SIG-M5 (cell line): Measurements from ENCODE around the gene BRD4.

Experiments
- DNase-seq: peaks from one replicate; lab custom pipeline; 2025; lab: John Stamatoyannopoulos, UW

BRD4 gene

GRCh38 chr19:15223649-15224361, 108.5 kb downstream of the BRD4 start:
- DNase-seq: no peak

GRCh38 chr19:15222738-15223648, 109.3 kb downstream of the BRD4 start:
- peak; percentile 23 for DNase-seq

- no peak for DNase-seq
These were observed 111.5 kb downstream of the BRD4 start for GRCh38 chr19:15220833-15221232.

GRCh38 chr19:15218501-15218900, 113.8 kb downstream of the BRD4 start:
- DNase-seq: no peak

- no peak for DNase-seq
These were observed 116.0 kb downstream of the BRD4 start for GRCh38 chr19:15216363-15216762.

- no peak for DNase-seq
These were observed 118.5 kb downstream of the BRD4 start for GRCh38 chr19:15213715-15214381.

GRCh38 chr19:15212711-15213110, 119.6 kb downstream of the BRD4 start:
- DNase-seq: no peak

- DNase-seq: peak; percentile 52
These were observed 122.0 kb downstream of the BRD4 start for GRCh38 chr19:15210323-15210781.

- DNase-seq: no peak
These were observed 130.8 kb downstream of the BRD4 start for GRCh38 chr19:15201374-15202023.

GRCh38 chr19:15200553-15201364, 131.6 kb downstream of the BRD4 start, which contains the start of gene NOTCH3:
Gene NOTCH3, minus strand, starts transcription at chr19:15200995. Its CDS starts 90 bp downstream, at chr19:15200905.
- DNase-seq: no peak

- DNase-seq: no peak
These were observed 132.4 kb downstream of the BRD4 start for GRCh38 chr19:15199661-15200552.

- DNase-seq: no peak
These were observed 133.2 kb downstream of the BRD4 start for GRCh38 chr19:15198951-15199660.

GRCh38 chr19:15197942-15198341, 134.4 kb downstream of the BRD4 start:
- DNase-seq: no peak

GRCh38 chr19:15197275-15197941, 134.9 kb downstream of the BRD4 start:
- DNase-seq: no peak

- DNase-seq: no peak
These were observed 135.9 kb downstream of the BRD4 start for GRCh38 chr19:15196360-15197005.

- DNase-seq: no peak
These were observed 136.7 kb downstream of the BRD4 start for GRCh38 chr19:15195371-15196334.

- DNase-seq: no peak
These were observed 137.4 kb downstream of the BRD4 start for GRCh38 chr19:15194938-15195337.
